ENCODE measurements around the gene NID2. TPM values are rescaled to one million over a fixed set of nuclear protein-coding genes. Genes with fewer than 3 reads are reported as not detected.

Gene NID2
- total and polyA plus RNA-seq, 12 donors: 7.2 to 61.3 (median 33.0) TPM

DNA sequence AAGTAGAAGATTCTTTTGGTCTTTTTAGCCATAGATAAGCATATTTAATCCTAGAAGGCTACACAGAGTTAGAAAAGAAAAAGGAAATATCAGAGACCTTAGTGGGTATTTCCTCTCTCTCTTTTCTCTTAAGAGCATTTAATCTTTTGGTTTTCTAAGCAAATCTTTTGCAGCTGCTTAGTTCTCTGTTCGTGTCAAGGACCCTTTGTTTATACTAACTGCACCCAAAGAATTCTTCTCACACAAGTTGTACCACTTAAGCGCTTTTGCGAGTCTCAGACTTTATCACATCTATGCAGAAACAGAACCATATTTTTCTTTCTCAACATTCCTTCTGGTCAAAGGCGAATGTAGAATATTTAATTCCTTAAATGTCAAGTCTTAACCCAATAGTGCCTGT lies 17.9 kb upstream of the NID2 start:
- H3K27me3 ChIP-seq: no peaks in the 10 kb centered on the region
- TF ChIP-seq, protein P1, sequence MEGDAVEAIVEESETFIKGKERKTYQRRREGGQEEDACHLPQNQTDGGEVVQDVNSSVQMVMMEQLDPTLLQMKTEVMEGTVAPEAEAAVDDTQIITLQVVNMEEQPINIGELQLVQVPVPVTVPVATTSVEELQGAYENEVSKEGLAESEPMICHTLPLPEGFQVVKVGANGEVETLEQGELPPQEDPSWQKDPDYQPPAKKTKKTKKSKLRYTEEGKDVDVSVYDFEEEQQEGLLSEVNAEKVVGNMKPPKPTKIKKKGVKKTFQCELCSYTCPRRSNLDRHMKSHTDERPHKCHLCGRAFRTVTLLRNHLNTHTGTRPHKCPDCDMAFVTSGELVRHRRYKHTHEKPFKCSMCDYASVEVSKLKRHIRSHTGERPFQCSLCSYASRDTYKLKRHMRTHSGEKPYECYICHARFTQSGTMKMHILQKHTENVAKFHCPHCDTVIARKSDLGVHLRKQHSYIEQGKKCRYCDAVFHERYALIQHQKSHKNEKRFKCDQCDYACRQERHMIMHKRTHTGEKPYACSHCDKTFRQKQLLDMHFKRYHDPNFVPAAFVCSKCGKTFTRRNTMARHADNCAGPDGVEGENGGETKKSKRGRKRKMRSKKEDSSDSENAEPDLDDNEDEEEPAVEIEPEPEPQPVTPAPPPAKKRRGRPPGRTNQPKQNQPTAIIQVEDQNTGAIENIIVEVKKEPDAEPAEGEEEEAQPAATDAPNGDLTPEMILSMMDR (IDR thresholded peaks at IDR 0.05): no peak
- TF ChIP-seq POLR2A (IDR thresholded peaks at IDR 0.05): no peak
- no peaks in the 10 kb centered on the region for H3K9me3 ChIP-seq (replicated peaks in 1 of 3)
- WGBS, 4 donors: 25 to 56% (median 41%) methylated on average over 4 of the region's 4 CpGs
- intact Hi-C loops (cut with DNase I): no loop called here
- DNase-seq: no peak
- no peak overlapping the region for H3K4me3 ChIP-seq
- no peaks in the 10 kb centered on the region for H3K36me3 ChIP-seq (replicated peaks in 1 of 2)
- H3K27ac ChIP-seq: no peak overlapping the region
- H3K4me1 ChIP-seq (replicated peaks in 1 of 2): no peaks in the 10 kb centered on the region

DNA sequence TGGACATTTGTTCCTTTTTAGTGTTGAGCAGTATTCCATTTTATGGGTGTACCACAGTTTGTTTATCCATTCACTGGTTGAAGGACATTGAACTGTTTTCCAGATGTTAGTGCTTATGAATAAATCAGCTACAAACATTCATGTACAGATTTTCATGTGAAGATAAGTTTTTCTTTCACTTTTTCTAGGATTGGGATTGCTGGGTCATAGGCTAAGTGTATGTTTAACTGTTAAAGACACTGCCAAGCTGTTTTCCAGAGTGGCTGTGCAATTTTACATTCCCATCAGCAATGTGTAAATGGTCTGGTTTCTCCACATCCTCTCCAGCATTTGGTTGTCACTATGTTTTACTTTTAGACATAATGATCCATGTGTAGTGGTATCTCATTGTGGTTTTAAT lies 14.0 kb upstream of the NID2 start:
- H3K4me3 ChIP-seq: no peak overlapping the region
- intact Hi-C loops (cut with DNase I): no loop called here
- no peaks in the 10 kb centered on the region for H3K36me3 ChIP-seq (replicated peaks in 1 of 2)
- H3K9me3 ChIP-seq (replicated peaks in 1 of 3): no peaks in the 10 kb centered on the region
- H3K4me1 ChIP-seq (replicated peaks in 1 of 2): peaks cover 0 to 4% of the 10 kb centered on the region in 2 donors
- no peak for DNase-seq
- TF ChIP-seq, protein P1 (IDR thresholded peaks at IDR 0.05): no peak
- no peak for TF ChIP-seq POLR2A (IDR thresholded peaks at IDR 0.05)
- no peaks in the 10 kb centered on the region for H3K27me3 ChIP-seq
- H3K27ac ChIP-seq: no peak overlapping the region

DNA sequence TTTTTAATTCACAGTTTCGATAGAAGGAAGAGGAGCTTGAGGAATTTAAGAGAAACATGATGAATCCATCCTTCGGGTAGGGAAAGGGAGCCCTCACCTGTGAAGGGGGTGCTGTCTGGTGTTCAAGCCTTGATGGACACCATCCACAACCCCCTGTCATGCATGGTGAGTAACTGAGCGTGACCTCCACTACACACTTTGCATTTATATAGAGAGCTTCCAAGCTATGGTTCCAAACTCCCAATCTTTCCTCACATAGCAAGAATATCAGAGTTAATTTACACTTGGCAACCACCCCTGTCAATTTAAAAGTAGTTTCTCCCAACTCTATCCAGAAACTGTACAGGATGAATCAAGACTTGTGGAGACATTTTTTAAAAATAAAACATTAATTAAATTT lies 13.1 kb upstream of the NID2 start:
- Histone ChIP-seq H3K4me1 (replicated peaks in 1 of 2) (peaks cover 0 to 4% of the 10 kb centered on the region in 2 donors), H3K27ac (no peak overlapping the region), H3K9me3 (replicated peaks in 1 of 3) (no peaks in the 10 kb centered on the region), H3K36me3 (replicated peaks in 1 of 2) (no peaks in the 10 kb centered on the region), H3K27me3 (no peaks in the 10 kb centered on the region), H3K4me3 (no peak overlapping the region)
- WGBS, 4 donors: 69 to 86% (median 81%) methylated on average over 3 of the region's 3 CpGs
- intact Hi-C loops (cut with DNase I): no loop called here
- DNase-seq: no peak
- TF ChIP-seq, protein P1 (IDR thresholded peaks at IDR 0.05): no peak
- no peak for TF ChIP-seq POLR2A (IDR thresholded peaks at IDR 0.05)

DNA sequence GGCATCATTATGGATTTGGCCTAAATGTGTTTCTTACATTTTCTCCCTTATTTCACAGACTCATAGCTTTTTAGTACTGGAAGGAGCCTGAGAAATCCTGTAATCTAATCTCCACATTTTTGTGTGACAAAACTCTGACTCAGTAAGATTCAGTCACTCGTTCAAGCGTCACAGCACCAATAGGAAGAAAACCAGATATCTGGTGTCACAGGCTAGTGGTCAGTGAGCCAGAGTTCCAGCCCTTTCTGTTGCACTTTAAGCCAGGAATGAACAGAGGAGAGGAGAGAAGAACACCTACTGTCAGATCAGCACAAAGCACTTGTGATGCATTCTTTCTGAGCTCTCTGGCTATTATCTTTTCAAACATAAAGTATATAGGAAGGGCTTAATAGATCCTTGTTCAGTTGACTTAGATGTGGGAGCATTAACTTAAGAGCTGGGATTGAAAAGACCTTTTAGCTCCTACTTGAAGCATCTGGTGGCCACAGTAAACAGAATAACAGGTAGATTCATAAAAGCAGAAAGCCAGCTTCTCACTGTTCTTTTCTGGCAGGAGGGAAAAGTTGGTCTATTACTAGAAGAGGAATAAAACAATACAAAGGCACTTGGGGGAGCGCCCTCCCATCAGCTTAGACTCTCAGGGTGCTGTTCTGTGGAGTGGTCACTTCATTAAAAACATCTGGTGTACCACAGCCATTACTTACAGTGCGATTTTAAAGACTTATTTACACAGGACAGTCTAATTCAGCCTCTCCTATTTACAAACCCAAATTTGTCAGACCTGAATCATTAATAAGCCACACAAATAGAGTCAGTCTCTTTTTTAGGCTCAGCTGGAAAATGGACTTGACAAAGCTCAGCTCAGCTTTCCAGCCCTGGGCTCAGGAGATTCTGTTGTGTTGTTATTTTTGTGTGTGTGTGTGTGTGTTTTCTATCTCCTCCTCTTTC lies 12.2 kb upstream of the NID2 start:
- Histone ChIP-seq H3K27ac (peak overlapping the region in 2 of 5 donors; percentile 54 to 73), H3K9me3 (replicated peaks in 1 of 3) (no peaks in the 10 kb centered on the region), H3K36me3 (replicated peaks in 1 of 2) (no peaks in the 10 kb centered on the region), H3K4me1 (replicated peaks in 1 of 2) (peaks cover 0 to 4% of the 10 kb centered on the region in 2 donors), H3K4me3 (no peak overlapping the region), H3K27me3 (no peaks in the 10 kb centered on the region)
- WGBS, 4 donors: 38 to 57% (median 54%) methylated on average over 4 of the region's 4 CpGs
- TF ChIP-seq, protein P1 (IDR thresholded peaks at IDR 0.05): no peak
- TF ChIP-seq POLR2A (IDR thresholded peaks at IDR 0.05): peak in 1 of 2 donors; percentile 14
- intact Hi-C loops (cut with DNase I): no loop called here
- DNase-seq: peak; percentile 27 to 61 (median 53)

Measured in adrenal gland (tissue), 12 donors.